AG04449 (cell line): ENCODE results near the gene EMID1.

Source experiments
- CTCF ChIA-PET: fragments of 350-600 bp; formaldehyde crosslinking; extraction: SDS; loops from one replicate; lab custom pipeline; 2021; ENCODE audit warnings: antibody characterized with exemption; lab: Yijun Ruan, JAX
- POLR2A ChIA-PET: fragments of 400-600, 350-600 bp; formaldehyde crosslinking; extraction: SDS; loops from one replicate; lab custom pipeline; 2020; ENCODE audit warnings: antibody characterized with exemption, inconsistent platforms; lab: Yijun Ruan, JAX
- DNase-seq: peaks from one replicate; pipeline ENCODE4 v3.0.0-alpha.2; 2010; ENCODE audit warnings: low read depth, low spot score
- H3K4me3 ChIP-seq: 2 replicates; pipeline ENCODE4 v1.5.1; 2011; ENCODE audit warnings: low read depth, mild to moderate bottlenecking, control low read depth, low read length
- CTCF ChIP-seq: IDR thresholded peaks from one replicate; pipeline ENCODE4 v1.5.1; 2011; ENCODE audit warnings: mild to moderate bottlenecking, moderate library complexity, low read length, control low read depth, inconsistent platforms; ENCODE audit not compliant: insufficient read depth; ENCODE audit errors: missing control alignments

Gene EMID1

GRCh38 chr22:29219881-29220670, 14.4 kb downstream of the EMID1 start:
- TF ChIP-seq CTCF = no peak
- H3K4me3 ChIP-seq = no peak overlapping the region
- no peak for DNase-seq
- ChIA-PET POLR2A (no interaction called here), CTCF (interaction anchor here (1.0 to 1.9 kb wide), 3 partner anchors 11 to 25 kb away, joined by 3 to 8 read pairs (median 3); partner anchors contain the start of gene EMID1)

GRCh38 chr22:29224121-29224858, 18.6 kb downstream of the EMID1 start:
- no peak overlapping the region for H3K4me3 ChIP-seq
- POLR2A ChIA-PET = no interaction called here
- no peak for TF ChIP-seq CTCF
- DNase-seq = no peak
- CTCF ChIA-PET = interaction anchor here (4.4 kb wide), 1 partner anchor 21 kb away, joined by 17 read pairs; no protein-coding TSS in a partner anchor

- H3K4me3 ChIP-seq = no peak overlapping the region
- ChIA-PET CTCF (interaction anchor here (4.4 kb wide), 1 partner anchor 20 kb away, joined by 17 read pairs; no protein-coding TSS in a partner anchor), POLR2A (no interaction called here)
- TF ChIP-seq CTCF = no peak
- DNase-seq = no peak
Observed at GRCh38 chr22:29224859-29225410, 19.2 kb downstream of the EMID1 start.

- CTCF ChIA-PET = interaction anchor here (1.8 to 4.4 kb wide), 2 partner anchors 20 kb away, joined by 4 to 17 read pairs; partner anchors contain the start of gene EMID1
- no peak for DNase-seq
Observed at GRCh38 chr22:29225422-29226090, 19.9 kb downstream of the EMID1 start.

GRCh38 chr22:29226351-29226981, 20.8 kb downstream of the EMID1 start:
- DNase-seq = no peak
- CTCF ChIA-PET = interaction anchor here (1.8 to 4.4 kb wide), 2 partner anchors 19 to 21 kb away, joined by 4 to 17 read pairs; partner anchors contain the start of gene EMID1
- H3K4me3 ChIP-seq = no peak overlapping the region
- POLR2A ChIA-PET = interaction anchor here (0.6 kb wide), 1 partner anchor 15 kb away, joined by 5 read pairs; no protein-coding TSS in a partner anchor
- no peak for TF ChIP-seq CTCF

More at GRCh38 chr22:29225422-29226090, 19.9 kb downstream of the EMID1 start:
- POLR2A ChIA-PET = no interaction called here
- no peak overlapping the region for H3K4me3 ChIP-seq
- TF ChIP-seq CTCF = no peak
